ENCODE measurements around the gene BCL2.

BCL2 gene

DNA sequence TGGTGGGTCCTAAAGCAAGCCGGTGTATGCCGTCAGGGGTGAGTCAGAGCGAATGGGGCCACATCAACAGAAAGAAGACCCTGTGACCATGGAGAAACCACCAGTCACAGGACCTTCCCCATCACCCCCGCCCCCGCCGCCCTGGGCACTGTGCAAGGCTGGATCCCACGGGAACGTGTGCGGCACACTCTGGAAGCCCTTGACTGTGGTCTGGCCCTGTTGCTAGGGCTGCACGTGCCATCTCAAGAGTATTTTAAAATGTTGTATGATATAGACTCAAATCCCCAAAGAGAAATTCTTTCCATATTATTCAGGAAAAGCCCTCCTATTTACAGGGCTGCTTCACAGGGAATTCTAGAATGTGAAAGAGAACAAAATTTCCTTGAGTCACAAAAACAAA lies 174.8 kb downstream of the BCL2 start:
- H3K27ac Mint-ChIP-seq: no peak overlapping the region
- H3K9me3 Mint-ChIP-seq: no peaks in the 10 kb centered on the region
- H3K27me3 Mint-ChIP-seq (ENCODE audit: low read depth): no peaks in the 10 kb centered on the region
- peaks cover 47% of the 10 kb centered on the region for H3K36me3 Mint-ChIP-seq (ENCODE audit: low read depth)
- H3K4me3 Mint-ChIP-seq: no peak overlapping the region
- peaks cover 39% of the 10 kb centered on the region for H3K4me1 Mint-ChIP-seq (ENCODE audit: low read depth)

DNA sequence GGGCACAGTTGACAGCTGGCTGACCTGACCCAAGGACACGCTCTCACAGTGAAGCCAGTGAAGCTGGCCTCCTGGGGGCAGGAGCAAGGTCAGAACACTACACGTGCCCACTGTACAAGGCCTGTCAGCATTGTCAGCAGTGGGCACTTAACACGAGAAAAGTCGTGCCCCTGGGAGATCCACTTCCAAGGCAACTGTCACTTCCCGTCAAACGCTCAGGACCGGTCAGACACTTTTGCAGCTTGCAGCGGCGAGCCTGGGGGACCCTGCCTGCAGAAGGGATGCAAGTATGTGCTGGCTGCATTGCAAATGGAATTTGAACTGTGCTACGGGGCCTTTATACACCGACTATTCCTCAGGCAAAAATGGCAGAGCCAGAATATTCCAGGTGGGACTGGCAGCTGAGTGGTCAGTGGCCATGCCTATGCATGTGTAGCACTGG lies 176.2 kb downstream of the BCL2 start:
- no peaks in the 10 kb centered on the region for H3K9me3 Mint-ChIP-seq
- H3K27me3 Mint-ChIP-seq (ENCODE audit: low read depth): no peaks in the 10 kb centered on the region
- peaks cover 42% of the 10 kb centered on the region for H3K36me3 Mint-ChIP-seq (ENCODE audit: low read depth)
- H3K4me1 Mint-ChIP-seq (ENCODE audit: low read depth): peaks cover 48% of the 10 kb centered on the region
- no peak overlapping the region for H3K27ac Mint-ChIP-seq
- no peak overlapping the region for H3K4me3 Mint-ChIP-seq

DNA sequence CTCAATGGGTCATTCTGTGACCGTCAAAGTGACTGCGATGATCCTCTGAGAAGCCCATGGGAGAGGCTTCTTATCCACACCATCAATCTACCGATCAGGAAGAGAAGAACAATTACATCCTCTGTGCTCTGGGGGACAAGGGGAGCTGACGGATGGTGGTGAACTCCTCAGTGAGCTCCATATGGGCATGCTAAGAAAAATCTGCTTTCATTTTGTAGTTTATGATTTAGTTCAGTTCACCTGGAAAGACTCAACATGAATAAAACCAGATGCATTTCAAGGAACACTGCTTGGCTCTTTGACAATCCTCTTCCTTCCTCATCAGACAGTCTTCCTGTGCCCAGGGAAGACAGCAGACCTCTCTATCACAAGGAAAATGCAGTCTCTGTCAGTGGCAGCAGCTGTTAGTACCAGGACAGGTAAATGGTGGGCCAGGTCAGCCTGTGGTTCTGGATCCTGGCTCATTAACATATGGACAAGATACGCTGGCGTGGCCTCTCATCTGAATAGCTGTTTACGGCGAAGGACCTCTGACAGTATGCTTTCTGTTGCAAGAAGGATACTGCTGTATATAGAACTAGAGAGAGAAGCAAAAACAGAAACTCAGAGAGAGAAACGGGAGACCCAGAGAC lies 176.9 kb downstream of the BCL2 start:
- Mint-ChIP-seq H3K27me3 (ENCODE audit: low read depth) (no peaks in the 10 kb centered on the region), H3K27ac (peak overlapping the region; percentile 4), H3K4me3 (no peak overlapping the region), H3K9me3 (no peaks in the 10 kb centered on the region), H3K36me3 (ENCODE audit: low read depth) (peaks cover 39% of the 10 kb centered on the region), H3K4me1 (ENCODE audit: low read depth) (peaks cover 53% of the 10 kb centered on the region)

DNA sequence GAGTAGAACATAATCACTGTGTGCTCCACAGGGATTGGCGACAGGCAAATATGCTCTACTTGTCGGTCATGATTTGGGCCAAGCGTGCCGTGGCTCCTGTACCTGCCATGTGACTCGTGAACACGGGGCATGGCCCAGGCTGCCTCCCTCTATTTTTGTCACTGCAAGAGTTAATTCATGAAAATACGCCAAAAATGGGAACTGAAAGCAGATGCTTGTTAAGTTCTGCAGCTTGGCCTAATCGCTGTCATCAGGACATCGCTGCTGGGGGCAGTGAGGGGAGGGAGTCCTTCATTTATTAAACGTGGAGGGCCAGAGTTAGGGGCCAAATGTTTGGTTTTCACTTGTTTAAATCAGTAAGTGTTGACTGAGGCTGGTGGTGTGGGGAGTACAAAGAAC lies 177.8 kb downstream of the BCL2 start:
- H3K4me1 Mint-ChIP-seq (ENCODE audit: low read depth): peaks cover 60% of the 10 kb centered on the region
- H3K27me3 Mint-ChIP-seq (ENCODE audit: low read depth): no peaks in the 10 kb centered on the region
- H3K9me3 Mint-ChIP-seq: no peaks in the 10 kb centered on the region
- H3K27ac Mint-ChIP-seq: no peak overlapping the region
- no peak overlapping the region for H3K4me3 Mint-ChIP-seq
- H3K36me3 Mint-ChIP-seq (ENCODE audit: low read depth): peaks cover 43% of the 10 kb centered on the region

DNA sequence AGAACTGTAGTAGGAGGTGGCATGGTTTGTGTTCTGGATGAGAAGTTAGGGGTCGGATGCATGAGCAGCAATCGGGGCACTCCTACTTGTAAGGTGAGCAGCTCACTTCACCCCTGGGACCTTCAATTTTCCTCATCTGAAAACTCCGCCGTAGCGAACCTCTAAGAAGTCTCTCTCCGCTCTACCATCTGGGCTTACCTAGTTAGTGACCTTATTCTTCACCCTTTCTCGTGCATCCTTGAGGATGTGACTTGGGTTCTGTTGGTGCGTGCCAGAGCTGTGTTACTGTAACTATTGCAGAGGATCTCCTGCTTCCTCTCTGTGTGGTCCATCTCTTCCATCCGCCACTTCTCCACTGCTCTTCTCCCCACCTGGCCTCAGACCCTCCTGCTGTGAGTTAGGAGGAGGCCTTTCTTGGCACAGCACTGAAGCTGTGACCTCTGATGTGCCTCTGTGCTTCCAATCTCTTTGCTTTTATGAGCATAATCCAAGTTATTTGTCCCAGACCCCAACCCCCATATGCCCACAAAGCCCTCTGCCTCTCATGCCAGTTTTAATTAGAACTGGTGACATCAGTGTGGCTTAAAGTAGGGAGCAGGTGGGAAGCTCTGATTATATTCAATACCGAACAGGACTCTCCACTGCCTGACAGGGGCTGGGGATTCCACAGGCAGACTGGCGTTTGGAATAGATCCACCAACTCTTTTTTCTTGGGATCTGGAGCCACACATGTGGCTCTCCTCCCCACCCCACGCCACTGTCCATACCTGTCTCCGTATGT lies 178.4 kb downstream of the BCL2 start:
- Mint-ChIP-seq H3K4me1 (ENCODE audit: low read depth) (peaks cover 64% of the 10 kb centered on the region), H3K27me3 (ENCODE audit: low read depth) (no peaks in the 10 kb centered on the region), H3K9me3 (no peaks in the 10 kb centered on the region), H3K36me3 (ENCODE audit: low read depth) (peaks cover 43% of the 10 kb centered on the region), H3K4me3 (no peak overlapping the region), H3K27ac (peak overlapping the region; percentile 4)

DNA sequence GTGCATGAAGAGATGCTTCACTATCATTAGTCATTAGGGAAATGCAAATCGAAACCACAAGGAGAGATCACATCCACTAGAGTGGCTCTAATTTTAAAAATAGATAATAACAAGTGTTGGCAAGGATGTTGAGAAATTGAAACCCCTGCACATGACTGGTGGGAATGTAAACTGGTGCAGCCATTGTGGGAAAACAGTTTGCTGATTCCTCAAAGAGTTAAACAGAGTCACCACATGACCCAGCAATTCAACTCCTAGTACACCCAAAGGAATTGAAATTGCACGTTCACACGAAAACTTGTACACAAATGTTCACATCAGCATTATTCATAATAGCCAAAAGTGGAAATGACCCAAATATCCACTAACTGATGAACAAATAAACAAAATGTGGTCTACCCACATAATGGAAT lies 179.5 kb downstream of the BCL2 start:
- peaks cover 73% of the 10 kb centered on the region for H3K4me1 Mint-ChIP-seq (ENCODE audit: low read depth)
- H3K27me3 Mint-ChIP-seq (ENCODE audit: low read depth): no peaks in the 10 kb centered on the region
- peaks cover 51% of the 10 kb centered on the region for H3K36me3 Mint-ChIP-seq (ENCODE audit: low read depth)
- no peak overlapping the region for H3K4me3 Mint-ChIP-seq
- no peak overlapping the region for H3K27ac Mint-ChIP-seq
- no peaks in the 10 kb centered on the region for H3K9me3 Mint-ChIP-seq

DNA sequence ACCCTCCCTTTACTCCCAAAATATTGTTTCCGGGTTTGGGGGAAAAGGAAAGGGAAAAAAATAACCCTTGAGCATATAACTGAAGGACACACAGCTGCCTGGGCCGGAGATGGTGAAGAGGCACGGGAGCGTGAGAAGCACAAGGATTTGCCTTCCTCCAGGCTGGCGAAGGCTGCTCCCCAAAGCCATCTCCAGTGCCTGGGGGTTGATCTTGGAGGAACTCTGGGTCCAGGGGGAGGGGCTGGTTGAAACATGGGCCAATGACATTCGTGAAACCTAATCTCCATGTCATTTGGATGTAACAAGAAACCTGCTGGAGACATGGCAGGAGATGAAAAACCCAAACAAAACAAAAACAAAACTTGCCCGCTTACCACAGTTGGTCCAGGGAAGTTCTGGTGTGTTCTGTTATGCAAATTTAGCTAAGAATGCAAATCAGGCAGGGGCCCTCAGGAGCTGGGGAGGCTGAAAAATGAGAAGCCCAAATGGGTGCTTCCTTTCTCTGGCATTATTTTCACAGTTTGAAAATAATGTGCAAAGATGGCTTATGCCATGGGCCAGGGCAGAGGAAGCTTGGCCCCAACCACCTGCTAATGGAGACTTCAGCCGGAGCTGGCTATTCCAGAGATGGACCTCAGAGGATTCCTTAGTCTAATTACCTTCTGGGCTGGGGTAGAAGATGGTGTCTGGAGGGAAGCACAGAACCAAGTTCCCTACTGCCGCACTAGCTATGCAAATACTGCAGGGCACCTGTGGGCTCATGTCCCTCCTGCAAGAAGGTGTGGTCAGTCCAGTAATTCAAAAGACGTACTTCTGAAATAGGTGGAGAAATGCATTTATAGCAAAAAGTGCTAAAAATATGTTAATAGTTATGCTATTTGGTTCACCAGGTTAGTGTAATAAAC lies 180.9 kb downstream of the BCL2 start:
- H3K4me3 Mint-ChIP-seq: peak overlapping the region; percentile 76
- H3K4me1 Mint-ChIP-seq (ENCODE audit: low read depth): peaks cover 65% of the 10 kb centered on the region
- peaks cover 48% of the 10 kb centered on the region for H3K36me3 Mint-ChIP-seq (ENCODE audit: low read depth)
- H3K27me3 Mint-ChIP-seq (ENCODE audit: low read depth): no peaks in the 10 kb centered on the region
- H3K9me3 Mint-ChIP-seq: no peaks in the 10 kb centered on the region
- peak overlapping the region; percentile 82 for H3K27ac Mint-ChIP-seq

DNA sequence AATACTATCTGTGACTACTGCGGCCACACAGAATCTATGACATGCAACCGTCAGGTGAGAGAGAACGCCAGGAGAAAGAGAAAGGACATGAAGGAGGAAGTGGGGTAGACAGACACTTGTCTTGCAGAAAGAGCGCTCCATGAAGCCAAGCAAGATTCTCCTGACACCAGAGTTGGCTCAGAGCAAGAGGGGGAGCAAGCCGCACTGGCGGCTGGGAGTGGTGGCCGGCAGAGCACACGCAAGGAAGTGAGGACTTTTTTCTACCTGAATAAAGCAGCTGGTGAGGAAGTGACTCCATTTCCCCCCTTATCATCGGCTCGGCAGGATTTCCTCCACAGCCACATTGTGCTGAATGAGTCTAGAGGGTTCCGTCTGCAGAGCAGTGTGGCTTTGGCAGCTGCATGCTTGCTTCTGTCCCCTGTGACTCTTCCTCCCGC lies 181.6 kb downstream of the BCL2 start:
- H3K4me1 Mint-ChIP-seq (ENCODE audit: low read depth): peaks cover 63% of the 10 kb centered on the region
- peaks cover 47% of the 10 kb centered on the region for H3K36me3 Mint-ChIP-seq (ENCODE audit: low read depth)
- peak overlapping the region; percentile 82 for H3K27ac Mint-ChIP-seq
- no peaks in the 10 kb centered on the region for H3K27me3 Mint-ChIP-seq (ENCODE audit: low read depth)
- H3K4me3 Mint-ChIP-seq: peak overlapping the region; percentile 76
- H3K9me3 Mint-ChIP-seq: no peaks in the 10 kb centered on the region

DNA sequence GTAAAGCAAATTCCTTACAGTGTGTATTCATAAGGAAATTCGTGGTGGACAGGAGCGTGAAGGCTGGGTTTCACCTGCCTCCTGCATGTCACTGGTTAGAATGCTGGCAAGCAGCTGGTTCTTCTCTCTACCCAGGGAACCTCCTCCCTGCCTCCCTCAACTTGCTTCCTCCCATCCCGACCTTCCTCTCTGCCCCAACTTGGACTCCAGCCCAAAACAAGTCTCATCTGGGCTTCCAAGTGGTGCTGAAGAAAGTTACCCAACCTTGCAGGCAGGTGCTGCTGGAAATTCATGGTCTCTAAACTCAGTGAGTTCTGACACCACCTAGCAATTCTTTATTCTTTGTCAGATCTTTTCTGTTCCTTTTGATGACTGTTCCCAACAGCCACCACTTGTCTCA lies 184.5 kb downstream of the BCL2 start:
- no peaks in the 10 kb centered on the region for H3K9me3 Mint-ChIP-seq
- no peak overlapping the region for H3K27ac Mint-ChIP-seq
- H3K36me3 Mint-ChIP-seq (ENCODE audit: low read depth): peaks cover 27% of the 10 kb centered on the region
- H3K27me3 Mint-ChIP-seq (ENCODE audit: low read depth): no peaks in the 10 kb centered on the region
- H3K4me1 Mint-ChIP-seq (ENCODE audit: low read depth): peaks cover 59% of the 10 kb centered on the region
- no peak overlapping the region for H3K4me3 Mint-ChIP-seq

DNA sequence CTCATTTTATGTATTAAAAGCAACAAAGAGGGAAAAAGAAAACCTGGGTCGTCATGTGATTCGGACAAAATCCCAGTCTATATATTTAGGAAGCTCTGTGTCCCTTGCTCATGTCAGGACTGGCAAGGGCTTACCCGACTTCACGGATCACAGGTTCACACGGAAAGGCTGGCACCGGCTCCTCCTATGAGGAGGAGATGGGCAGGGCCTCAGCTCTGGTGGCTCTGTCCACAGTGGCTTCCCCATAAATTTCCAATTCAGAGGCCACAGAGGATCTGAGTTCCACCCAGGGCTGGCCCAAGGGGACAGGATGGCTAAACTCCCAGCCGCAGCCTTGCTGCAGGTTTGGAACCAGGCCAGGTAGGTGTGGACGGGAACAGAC lies 186.8 kb downstream of the BCL2 start:
- Mint-ChIP-seq H3K4me1 (ENCODE audit: low read depth) (peaks cover 40% of the 10 kb centered on the region), H3K9me3 (no peaks in the 10 kb centered on the region), H3K4me3 (no peak overlapping the region), H3K36me3 (ENCODE audit: low read depth) (peaks cover 27% of the 10 kb centered on the region), H3K27me3 (ENCODE audit: low read depth) (no peaks in the 10 kb centered on the region), H3K27ac (no peak overlapping the region)

DNA sequence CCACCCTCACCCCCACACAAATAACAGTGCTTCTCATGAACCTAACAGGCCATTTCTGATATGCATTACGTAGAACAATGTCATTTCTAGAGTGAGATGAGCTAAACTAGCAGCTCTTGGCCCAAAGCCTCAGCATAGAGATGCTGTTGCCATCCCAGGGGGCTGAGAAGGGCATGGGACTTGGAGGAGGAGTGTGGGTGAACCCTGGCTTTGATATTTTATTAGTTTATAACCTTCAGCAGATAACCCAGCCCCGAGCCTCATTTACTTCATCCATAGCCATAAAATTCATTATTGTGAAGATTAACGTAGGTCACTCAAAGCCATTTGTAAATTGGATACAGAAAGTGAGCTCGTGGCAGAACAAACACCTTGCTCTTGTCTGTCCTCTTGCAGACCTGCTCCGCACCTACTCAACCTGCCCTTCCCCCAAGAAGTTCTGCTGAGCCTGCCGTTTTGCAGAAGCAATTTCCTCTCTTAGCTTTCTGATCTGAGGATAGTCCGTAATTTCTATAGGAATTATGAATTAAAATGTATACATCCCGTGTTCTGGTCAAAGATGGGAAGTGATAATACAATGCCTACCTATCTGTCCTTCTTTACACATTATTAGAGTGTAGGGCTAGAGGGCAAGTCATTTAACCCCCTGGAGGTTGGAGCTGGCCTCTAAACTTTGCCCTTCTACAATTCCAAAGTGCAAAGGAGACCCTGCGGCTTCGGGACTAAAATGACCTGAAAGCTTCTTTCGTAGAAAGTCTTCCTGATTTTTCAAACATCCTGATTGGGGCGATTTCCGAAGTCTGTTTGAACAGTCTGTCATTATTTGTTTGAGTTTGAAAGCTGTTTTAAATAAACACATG lies 187.4 kb downstream of the BCL2 start:
- Mint-ChIP-seq H3K4me3 (no peak overlapping the region), H3K4me1 (ENCODE audit: low read depth) (peaks cover 35% of the 10 kb centered on the region), H3K27ac (peak overlapping the region; percentile 55), H3K9me3 (no peaks in the 10 kb centered on the region), H3K36me3 (ENCODE audit: low read depth) (peaks cover 33% of the 10 kb centered on the region), H3K27me3 (ENCODE audit: low read depth) (no peaks in the 10 kb centered on the region)

DNA sequence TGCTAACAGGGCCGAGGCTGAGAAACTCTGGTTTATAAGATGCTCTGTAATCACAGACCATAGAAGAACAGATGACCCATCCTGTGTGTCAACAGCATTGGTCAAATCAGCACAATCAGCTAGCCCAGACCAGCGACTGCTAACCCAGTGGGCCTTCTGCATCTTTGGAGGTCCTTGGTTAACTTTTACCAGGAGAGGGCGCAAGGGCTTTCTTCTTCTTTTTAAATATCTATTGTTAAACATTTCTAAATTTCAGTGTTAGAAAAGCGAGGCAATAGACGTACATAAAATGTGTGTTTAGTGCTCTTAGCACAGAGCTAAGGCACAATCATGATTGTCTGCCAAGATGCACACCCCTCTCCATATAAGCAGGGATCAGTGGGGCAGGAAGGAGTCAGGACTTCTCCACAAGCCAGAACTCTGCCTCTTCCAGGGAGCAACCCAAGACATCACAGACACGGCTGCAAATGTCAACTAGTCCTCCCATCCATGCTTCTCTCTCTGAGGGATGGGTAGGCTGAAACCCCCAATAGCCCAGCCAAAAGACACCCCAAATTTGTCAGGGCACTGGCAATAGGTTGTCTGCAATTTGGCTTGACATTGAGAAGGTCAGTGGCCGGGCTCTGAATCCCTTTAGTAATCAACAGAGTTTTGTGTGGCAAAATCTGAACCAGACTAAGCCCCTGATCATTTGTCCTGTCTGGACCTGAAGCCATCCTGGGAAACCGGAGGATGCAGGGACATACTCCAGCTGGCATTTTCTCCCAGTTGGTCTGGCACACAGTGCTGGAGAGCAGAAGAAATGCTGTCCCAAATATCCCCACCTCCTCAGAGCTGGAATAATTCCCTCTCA lies 188.2 kb downstream of the BCL2 start:
- Mint-ChIP-seq H3K27me3 (ENCODE audit: low read depth) (no peaks in the 10 kb centered on the region), H3K4me3 (no peak overlapping the region), H3K4me1 (ENCODE audit: low read depth) (peaks cover 29% of the 10 kb centered on the region), H3K9me3 (no peaks in the 10 kb centered on the region), H3K36me3 (ENCODE audit: low read depth) (peaks cover 34% of the 10 kb centered on the region), H3K27ac (peak overlapping the region; percentile 26)

DNA sequence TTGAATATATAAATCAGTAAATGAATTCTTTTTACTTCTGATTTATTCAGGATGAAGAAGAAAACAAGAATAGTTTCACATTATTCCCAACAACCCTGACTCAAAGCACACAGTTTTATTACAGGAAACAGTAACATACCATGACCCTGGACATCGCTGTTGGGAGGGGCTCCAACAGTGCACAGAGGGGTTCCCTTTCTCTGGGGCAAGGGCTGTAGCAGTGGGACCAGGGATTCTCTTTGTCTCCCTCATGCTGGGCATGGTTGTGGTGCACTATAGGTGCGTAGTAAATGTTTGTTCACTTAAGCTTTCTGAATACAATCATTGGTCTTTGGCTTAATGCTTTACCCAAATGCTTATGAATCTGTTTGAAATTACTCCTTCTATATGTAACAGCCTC lies 189.4 kb downstream of the BCL2 start:
- H3K27ac Mint-ChIP-seq: no peak overlapping the region
- H3K27me3 Mint-ChIP-seq (ENCODE audit: low read depth): no peaks in the 10 kb centered on the region
- peaks cover 18% of the 10 kb centered on the region for H3K4me1 Mint-ChIP-seq (ENCODE audit: low read depth)
- H3K36me3 Mint-ChIP-seq (ENCODE audit: low read depth): peaks cover 26% of the 10 kb centered on the region
- no peak overlapping the region for H3K4me3 Mint-ChIP-seq
- H3K9me3 Mint-ChIP-seq: no peaks in the 10 kb centered on the region
